ENCODE measurements around the gene GASK1B.

GRCh38 chr4:158186815-158187214 lies 14.0 kb upstream of the GASK1B start:
- TF ChIP-seq, protein P1, sequence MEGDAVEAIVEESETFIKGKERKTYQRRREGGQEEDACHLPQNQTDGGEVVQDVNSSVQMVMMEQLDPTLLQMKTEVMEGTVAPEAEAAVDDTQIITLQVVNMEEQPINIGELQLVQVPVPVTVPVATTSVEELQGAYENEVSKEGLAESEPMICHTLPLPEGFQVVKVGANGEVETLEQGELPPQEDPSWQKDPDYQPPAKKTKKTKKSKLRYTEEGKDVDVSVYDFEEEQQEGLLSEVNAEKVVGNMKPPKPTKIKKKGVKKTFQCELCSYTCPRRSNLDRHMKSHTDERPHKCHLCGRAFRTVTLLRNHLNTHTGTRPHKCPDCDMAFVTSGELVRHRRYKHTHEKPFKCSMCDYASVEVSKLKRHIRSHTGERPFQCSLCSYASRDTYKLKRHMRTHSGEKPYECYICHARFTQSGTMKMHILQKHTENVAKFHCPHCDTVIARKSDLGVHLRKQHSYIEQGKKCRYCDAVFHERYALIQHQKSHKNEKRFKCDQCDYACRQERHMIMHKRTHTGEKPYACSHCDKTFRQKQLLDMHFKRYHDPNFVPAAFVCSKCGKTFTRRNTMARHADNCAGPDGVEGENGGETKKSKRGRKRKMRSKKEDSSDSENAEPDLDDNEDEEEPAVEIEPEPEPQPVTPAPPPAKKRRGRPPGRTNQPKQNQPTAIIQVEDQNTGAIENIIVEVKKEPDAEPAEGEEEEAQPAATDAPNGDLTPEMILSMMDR (IDR thresholded peaks at IDR 0.05; ENCODE audit: low read length): no peak
- TF ChIP-seq EZH2 (IDR thresholded peaks at IDR 0.05; ENCODE audit: borderline replicate concordance, low read length): no peak
